GM21528 (cell line): ENCODE results near the gene EFNB2.

Experiments
- ATAC-seq: cut with Tn5 transposase; IDR thresholded peaks from one replicate; pipeline ENCODE4 v1.9.1; 2021; ENCODE audit warnings: mild to moderate bottlenecking, moderate library complexity; ENCODE audit not compliant: unreplicated experiment, low FRiP score

EFNB2 gene

GRCh38 chr13:106464076-106464475, 71.4 kb downstream of the EFNB2 start:
- ATAC-seq = no peak

DNA sequence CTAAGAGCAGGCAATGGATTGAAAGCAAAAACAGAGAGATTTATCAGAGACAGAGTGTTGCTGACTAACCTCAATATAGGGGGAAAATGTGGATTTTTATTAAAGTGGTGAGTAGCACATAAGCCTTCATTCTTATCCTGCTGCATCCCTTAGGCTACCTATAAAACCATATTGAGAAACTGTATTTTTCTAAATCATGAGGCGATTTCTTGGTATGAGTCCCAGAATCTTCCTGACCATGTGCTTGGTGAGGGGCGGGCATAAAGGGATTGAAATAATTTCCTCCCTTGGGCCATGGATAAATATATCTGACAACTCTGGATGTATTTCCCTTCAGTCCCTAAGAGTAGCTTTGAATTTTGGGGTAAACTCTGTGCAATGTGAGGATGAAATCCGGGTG, 72.8 kb downstream of the EFNB2 start:
- no peak for ATAC-seq

DNA sequence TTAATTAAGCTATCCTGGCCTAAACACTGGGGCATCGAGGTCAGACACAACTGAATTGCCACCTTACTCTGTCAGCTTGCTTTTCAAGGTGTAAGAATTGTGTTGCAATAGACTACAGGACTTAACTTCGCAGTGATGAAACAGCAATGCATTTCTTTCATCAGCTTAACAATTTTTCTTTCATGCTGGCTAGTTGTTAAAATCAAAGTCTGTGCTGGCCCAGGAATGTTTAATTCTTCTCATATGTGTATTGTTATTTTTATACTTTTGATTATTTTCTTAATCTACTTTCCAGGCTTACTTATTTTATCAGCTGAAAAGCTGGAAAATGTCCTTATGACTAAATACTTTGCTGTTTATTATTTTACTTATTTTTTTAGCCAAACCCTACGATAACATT, 79.7 kb downstream of the EFNB2 start:
- no peak for ATAC-seq

DNA sequence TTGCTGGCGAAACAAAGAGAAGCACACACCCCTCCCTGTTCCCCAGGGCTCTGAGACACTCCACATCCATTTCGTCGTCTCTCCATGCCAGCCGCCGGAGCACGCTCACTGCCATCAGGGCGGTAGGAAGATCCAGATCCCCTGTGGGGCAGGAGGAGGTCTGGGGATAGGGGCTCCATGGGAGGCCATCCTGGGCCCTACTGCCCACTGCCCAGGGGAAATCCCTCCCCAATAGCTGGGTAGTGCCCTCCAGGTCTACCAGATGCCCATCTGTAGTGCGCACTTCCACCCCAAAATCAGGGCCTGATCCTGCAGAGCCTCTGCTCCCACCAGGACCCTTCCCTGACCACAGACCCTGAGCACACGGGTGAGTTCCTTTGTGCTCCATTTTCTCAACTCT, 80.3 kb downstream of the EFNB2 start:
- ATAC-seq = no peak

- ATAC-seq = no peak
These were observed 82.4 kb downstream of the EFNB2 start for GRCh38 chr13:106453101-106453500.

- ATAC-seq = no peak
These were observed 84.5 kb downstream of the EFNB2 start for GRCh38 chr13:106450991-106451390.

GRCh38 chr13:106449096-106449495, 86.4 kb downstream of the EFNB2 start:
- ATAC-seq = no peak

DNA sequence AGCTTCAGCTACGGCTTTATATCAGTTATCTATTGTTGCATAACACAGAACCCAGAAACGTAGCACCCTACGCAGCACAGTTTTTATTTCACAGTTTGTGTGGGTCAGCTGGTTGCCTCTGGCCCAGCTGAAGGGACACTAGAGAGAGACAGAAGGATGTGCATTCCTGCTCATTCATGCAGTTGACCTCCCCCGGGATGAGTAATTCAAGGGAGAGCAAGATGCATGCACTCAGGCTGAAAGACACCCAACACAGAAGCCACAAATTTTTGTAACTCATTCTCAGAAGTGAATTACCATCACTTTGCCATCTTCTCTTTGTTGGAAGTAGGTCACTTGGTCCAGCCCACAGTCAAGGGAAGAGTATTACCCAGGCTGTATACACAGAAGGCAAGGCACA, 89.5 kb downstream of the EFNB2 start:
- ATAC-seq = no peak

- ATAC-seq = no peak
These were observed 91.7 kb downstream of the EFNB2 start for GRCh38 chr13:106443607-106444322.

- no peak for ATAC-seq
These were observed 94.6 kb downstream of the EFNB2 start for GRCh38 chr13:106440866-106441265.
